ENCODE measurements around the gene NID2.

GRCh38 chr14:52103416-52103815 is 34.6 kb upstream of the NID2 start:
- TF ChIP-seq CTCF (conservative IDR thresholded peaks at IDR 0.05; ENCODE audit: low read depth, low read length) (no peak), EZH2 (IDR thresholded peaks at IDR 0.05; ENCODE audit: low read length, unreplicated experiment) (no peak)

Data from PC-3 (cell line).